Left colon (tissue), 2 donors: ENCODE measurements around the gene TUB. TPM values are rescaled to one million over a fixed set of nuclear protein-coding genes. Genes with fewer than 3 reads are reported as not detected.

Source experiments
- ATAC-seq: fragments of 200-7000 bp; cut with Tn5 transposase; one replicate; pipeline ENCODE4 v1.9.1; 2020; ENCODE audit warnings: mild to moderate bottlenecking, moderate library complexity
- DNase-seq, 2 donors: peaks; one replicate each; pipeline ENCODE4 v3.0.0-alpha.2; 2020
- intact Hi-C, 2 donors: fragments of 100-400 bp; cut with DNase I in 1 of 2; cut with micrococcal nuclease in 1 of 2; formaldehyde crosslinking; loops; one replicate each; pipeline versions ENCODE4 v1.11.2 to v1.14.0; 2022; cut with DNase I, micrococcal nuclease
- total RNA-seq, 2 donors: library from RNA; stranded (reverse); fragmentation: NEBNext Ultra II Directional; extraction: Animal tissue kit (Norgen Biotek cat#: 25700); gene quantifications; one replicate each; pipeline ENCODE4 v1.2.1, GENCODE V29; 2021
- donor health status: DM: no; HTN: no; CAD: no.
- donor health status: DM: yes; HTN: yes; CAD: no.

Gene TUB
- total RNA-seq, 2 donors from 2014 or later = 0.89 to 2.2 TPM

GRCh38 chr11:8040261-8040920 lies 40.6 kb upstream of the TUB start:
- peak in 1 of 2 donors; percentile 4 for DNase-seq
- intact Hi-C loops = no loop called here
- ATAC-seq = no peak

GRCh38 chr11:8040921-8041285 lies 40.1 kb upstream of the TUB start:
- intact Hi-C loops = no loop called here

DNA sequence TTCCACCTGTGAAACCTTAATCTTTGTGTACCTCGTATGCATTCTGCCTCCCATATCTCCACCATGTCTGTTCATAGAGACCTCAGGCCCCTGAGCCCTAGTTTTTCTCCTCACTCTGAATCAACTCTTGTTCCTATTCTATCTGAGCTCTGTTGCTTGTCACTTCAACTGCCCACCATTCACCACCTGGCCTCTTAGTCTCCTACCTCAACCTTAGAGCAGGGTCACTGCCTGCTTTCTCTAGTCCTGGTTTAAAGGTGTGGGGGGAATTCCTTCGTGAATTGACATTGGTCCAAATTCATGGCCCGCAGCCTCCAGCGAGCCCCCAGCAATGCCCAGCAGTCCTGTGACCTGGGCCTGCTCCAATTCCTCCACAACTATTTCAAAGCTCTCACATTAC lies 39.4 kb upstream of the TUB start:
- intact Hi-C loops = no loop called here
- ATAC-seq = no peak
- no peak for DNase-seq

More at GRCh38 chr11:8040921-8041285, 40.1 kb upstream of the TUB start:
- no peak for ATAC-seq
- no peak for DNase-seq

DNA sequence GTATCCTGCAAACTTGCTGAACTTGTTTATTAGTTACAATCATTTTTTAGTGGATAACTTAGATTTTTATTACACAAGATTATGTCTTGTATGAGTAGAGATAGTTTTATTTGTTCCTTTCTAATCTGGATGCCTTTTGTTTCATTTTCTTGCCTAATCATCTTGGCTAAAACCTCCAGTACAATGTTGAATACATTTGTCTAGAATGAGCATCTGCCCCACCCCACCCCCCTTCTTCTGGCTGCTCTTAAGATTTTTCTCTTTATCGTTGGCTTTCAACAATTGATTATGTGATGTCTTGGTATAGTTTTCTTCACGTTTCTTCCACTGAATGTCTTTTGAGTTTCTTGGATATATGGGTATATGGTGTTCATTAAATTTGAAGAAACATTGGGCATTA lies 37.3 kb upstream of the TUB start:
- ATAC-seq = no peak
- no peak for DNase-seq
- intact Hi-C loops = no loop called here

DNA sequence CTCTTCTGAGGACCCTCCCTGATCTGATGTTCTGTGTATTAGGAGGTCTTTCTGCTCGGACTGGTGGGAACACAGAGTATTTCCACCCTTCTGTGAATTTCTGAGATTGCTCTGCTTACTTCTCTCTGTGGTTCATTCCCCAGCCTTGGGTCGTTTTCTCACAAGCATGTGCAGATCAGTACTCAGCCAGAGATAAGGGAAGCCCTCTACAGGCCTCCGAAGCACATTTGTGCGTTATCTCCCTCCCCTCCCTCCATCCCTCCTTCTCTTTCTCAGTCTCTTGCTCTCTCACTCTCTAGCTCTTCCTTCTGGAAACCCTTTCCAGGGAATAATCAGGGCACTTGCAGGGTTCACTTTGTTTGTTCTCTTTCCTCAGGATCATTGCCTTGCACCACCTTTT lies 35.2 kb upstream of the TUB start:
- intact Hi-C loops = no loop called here
- ATAC-seq = no peak
- DNase-seq = no peak

DNA sequence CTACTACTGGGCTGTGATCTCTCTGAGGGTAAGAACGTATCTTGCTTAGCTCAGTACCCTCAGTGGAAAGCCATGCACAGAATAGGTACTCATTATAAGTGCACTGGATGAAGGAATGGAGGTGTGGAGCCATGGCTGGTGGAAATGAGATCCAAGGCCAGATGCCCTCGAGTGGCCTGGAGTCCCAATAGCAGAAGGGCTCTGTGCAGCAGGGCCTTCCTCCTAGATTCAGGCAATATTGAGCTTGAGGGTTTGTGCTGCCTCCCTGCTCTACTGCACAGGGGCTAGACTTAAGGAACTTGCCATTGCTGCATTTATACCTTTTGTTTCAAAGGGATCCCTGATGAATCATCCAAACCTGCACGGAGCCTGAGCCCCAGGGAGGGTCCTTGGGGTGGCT lies 33.6 kb upstream of the TUB start:
- DNase-seq = no peak
- intact Hi-C loops = no loop called here
- no peak for ATAC-seq

DNA sequence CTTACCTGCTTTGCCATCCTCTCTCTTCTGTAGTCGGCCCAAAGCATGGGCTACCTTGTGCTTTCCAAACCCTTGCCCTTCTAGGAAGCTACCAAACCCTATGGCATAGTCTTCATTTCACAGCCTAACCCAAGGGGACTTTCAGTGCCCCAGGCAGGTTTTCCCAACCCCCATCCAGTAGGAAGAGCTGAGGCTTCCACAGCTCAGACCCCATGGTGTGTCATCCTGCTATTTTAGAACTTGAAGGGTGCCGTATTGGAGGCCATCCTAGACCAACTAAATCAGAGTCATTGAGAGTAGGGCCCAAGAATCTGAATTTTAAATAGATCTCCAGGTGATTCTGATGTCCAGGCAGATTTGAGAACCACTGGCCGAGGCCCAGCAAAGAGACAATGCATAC lies 31.9 kb upstream of the TUB start:
- no peak for ATAC-seq

GRCh38 chr11:8055091-8055835 lies 25.7 kb upstream of the TUB start:
- no peak for DNase-seq
- no peak for ATAC-seq

More for the DNA sequence above, 31.9 kb upstream of the TUB start:
- intact Hi-C loops = no loop called here
- no peak for DNase-seq

DNA sequence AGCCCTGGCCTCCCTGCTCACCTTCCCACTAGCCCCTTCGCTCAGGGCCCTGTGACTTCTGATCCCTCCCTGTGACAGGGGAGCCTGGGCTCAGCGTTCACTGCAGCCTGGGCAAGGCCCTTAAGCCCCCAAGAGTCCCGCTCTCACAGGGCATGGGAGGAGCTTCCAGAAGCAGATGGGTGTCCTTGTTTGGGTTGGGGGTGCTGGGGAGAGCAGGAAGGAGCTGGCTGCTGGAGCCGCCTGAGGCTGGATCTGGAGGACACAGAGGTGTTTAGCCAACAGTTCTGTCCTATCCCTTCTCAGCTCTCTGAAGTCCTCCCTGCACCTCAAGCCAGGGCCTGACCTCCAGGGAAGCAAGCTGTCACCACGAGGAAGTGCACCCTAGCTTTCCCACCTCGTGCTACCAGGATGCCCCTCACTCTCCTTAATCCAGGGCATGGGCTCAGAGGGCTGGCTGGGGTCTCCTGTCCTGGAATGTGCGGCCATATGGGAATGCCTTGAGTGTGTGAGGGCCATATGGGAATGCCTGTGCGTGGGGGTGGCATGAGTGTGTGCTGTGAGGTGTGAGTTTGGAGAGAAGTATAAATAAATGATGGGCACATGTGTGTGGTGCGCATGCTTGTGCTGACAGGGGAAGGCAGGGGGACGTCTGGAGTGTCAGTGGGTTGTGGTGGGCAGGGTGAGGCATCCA lies 25.0 kb upstream of the TUB start:
- intact Hi-C loops = no loop called here
- DNase-seq (no peak), ATAC-seq (no peak)

More at GRCh38 chr11:8055091-8055835, 25.7 kb upstream of the TUB start:
- intact Hi-C loops = no loop called here

- DNase-seq (peak in 1 of 2 donors; percentile 60), ATAC-seq (peak; percentile 20)
- intact Hi-C loops = no loop called here
These were observed 24.1 kb upstream of the TUB start for GRCh38 chr11:8056810-8057463.

DNA sequence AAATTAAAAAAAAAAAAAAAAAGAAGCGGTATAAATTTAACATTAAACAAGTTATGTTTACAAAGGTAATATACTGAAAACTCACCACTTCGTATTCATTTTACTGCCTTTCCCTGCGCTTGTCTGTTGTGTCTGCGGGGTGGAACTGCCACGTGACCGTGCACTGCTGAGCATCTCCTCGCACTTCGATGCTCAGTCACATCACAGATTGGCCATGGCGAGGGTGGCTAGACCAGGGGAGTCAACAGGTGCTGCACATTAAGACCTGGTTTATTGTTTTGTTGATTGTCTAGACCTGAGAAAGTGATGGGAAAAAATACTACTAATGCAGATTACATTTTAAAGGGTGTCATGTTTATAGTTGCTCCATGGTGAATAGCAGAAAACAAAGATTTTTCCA lies 22.8 kb upstream of the TUB start:
- intact Hi-C loops = no loop called here
- DNase-seq (no peak), ATAC-seq (no peak)

- intact Hi-C loops = no loop called here
- DNase-seq (peak in 1 of 2 donors; percentile 11), ATAC-seq (no peak)
These were observed 22.0 kb upstream of the TUB start for GRCh38 chr11:8059030-8059429.

DNA sequence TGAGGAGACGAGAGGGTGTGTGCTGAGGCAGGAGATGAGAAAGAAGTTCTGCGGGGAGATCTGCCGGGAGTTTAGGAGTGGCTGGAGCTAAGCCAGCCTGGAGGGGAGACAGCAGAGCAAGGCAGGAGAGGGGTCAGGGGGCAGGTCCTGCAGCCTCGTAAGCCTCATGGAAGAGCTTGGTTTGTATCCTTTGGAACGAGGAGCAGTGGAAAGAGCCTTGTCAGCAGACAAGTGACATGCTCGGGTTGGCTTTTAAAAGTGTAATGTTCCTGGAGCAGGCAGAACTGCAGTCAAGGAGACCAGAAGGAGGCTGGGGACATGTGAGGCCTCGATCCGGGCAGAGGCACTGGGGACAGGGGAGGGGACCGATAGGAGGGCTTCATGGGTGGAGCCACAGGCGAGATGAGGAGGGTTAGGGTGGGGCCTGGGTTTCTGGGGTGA lies 21.4 kb upstream of the TUB start:
- DNase-seq = no peak
- ATAC-seq = no peak
- intact Hi-C loops = no loop called here

- intact Hi-C loops = no loop called here
- no peak for ATAC-seq
- no peak for DNase-seq
These were observed 20.8 kb upstream of the TUB start for GRCh38 chr11:8060146-8060719.

DNA sequence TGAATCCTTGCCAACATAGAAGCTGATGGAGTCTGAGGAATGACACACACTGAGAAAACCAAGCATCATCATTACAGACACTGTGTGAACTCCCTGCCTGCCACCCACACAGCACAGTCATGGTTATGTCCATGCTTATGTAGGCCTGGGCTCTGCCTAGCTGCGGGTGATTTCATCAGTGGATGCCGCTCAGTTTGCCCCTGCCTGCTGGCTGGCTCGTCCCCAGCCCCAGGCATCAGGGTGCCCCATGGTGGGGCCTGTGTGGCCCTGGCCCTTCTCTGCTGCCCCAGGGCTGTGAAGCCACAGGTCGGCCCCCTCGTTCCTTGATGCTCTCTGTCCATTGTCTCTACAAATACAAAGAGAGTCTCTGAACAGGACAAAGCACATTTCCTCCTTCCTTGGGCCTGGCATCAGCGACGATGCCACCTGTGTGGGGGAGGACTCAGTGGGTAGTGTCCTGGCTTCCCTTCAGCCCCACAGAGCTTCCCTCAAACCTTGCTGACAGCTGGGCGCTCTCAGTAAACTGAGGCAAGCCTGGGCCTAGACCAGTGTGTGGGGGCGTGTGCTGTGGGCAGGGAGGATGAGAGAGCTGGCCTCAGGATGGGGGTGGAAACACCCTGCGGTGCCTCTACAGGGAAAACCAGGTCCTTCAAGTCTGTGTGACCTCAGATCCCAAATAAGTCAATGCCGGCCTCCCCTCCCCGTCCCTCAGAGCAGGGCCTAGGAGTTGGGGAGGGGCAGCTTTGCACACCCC lies 20.0 kb upstream of the TUB start:
- DNase-seq (no peak), ATAC-seq (no peak)
- intact Hi-C loops = no loop called here

GRCh38 chr11:8061555-8062428 lies 19.2 kb upstream of the TUB start:
- DNase-seq = no peak
- intact Hi-C loops = no loop called here
- ATAC-seq = no peak

GRCh38 chr11:8062781-8063257 lies 18.2 kb upstream of the TUB start:
- DNase-seq (no peak), ATAC-seq (no peak)
- intact Hi-C loops = no loop called here
